Measurements from ENCODE around the gene MGAT5.

MGAT5 gene

GRCh38 chr2:134372141-134372540 is 118.3 kb downstream of the MGAT5 start:
- DNase-seq = no peak

- DNase-seq = no peak
Observed at GRCh38 chr2:134372611-134373131, 118.8 kb downstream of the MGAT5 start.

GRCh38 chr2:134375935-134376334 is 122.1 kb downstream of the MGAT5 start:
- no peak for DNase-seq

GRCh38 chr2:134377730-134378129 is 123.9 kb downstream of the MGAT5 start:
- no peak for DNase-seq

DNA sequence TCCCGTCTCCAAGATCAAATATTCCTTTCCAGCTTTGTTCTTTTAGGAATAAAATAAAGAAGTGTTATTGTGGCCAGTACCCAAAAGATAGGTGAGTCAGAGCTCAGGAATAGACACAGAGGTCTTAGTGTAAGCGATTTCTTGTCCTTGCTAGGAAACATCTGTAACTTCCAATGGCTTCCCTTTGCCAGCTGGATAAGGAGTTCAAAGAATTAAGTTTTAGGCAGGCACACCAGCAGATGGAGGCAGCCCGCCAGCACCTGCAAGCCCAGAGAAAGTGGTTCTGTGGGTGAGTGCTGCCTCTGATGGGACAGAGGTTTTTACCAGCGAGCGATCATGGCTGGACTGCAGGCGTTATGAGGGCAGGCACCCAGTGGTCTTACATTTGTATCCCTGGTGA is 125.4 kb downstream of the MGAT5 start:
- DNase-seq = no peak

DNA sequence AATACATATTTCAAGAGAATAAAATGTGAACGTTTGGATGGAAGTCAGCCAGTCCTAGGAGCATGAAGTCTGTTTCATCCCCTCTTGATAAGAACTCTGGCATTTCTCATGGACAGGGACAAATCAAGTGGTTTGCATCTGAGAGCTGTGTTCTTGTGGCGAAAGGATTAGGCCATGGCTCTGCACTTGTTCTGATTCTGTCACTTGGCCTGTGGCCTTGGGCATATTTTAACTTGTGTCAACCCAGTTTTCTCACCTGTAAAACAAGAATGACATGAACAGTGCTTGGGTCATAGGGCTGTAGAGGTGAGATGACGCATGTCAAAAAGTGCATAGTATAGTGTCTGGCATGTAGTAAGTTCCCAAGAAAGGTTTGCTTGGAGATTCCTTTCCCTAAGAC is 125.8 kb downstream of the MGAT5 start:
- DNase-seq = no peak

- DNase-seq = no peak
Observed at GRCh38 chr2:134381141-134381540, 127.3 kb downstream of the MGAT5 start.

- DNase-seq = no peak
Observed at GRCh38 chr2:134384131-134384530, 130.3 kb downstream of the MGAT5 start.

- no peak for DNase-seq
Observed at GRCh38 chr2:134385195-134385594, 131.3 kb downstream of the MGAT5 start.

DNA sequence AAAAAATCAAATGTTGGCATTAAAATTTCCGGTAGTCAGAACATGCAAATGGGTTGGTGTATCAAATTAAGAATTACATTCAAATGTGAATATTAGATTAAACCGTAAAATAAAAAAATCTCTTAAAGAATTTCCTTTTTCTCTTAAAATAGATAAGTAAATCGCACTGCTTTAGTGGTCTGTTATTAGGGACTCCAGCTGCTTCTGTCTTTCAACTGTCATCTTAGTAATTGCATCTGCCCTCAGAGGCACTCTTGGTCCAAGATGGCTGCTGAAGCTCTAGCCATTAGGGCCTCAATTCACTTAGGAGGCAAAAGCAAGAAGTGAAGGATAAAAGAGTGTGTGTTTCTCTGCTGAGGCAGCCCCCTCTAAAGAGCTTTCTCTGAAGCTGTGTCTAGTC is 132.4 kb downstream of the MGAT5 start:
- no peak for DNase-seq

GRCh38 chr2:134389381-134389780 is 135.5 kb downstream of the MGAT5 start:
- no peak for DNase-seq

DNA sequence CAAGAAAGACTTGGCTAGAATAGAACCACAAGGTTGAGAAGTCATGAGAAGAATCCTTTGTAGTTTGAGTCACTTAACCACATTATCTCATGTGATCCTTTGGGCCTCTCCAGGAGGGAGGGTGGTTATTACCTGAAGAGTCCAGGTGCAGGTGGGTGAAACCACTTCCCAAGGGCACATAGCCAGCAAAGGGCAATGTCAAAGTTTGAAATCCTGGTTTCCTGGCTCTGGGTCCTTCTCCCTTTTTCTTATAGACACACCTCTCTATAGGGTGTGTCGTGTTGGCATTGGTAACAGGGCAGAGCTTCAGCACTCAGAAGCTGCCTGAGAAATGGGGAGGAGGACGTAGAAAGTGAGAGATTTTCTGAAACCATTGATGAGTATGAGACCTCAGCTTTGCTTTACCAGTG is 137.9 kb downstream of the MGAT5 start:
- no peak for DNase-seq

DNA sequence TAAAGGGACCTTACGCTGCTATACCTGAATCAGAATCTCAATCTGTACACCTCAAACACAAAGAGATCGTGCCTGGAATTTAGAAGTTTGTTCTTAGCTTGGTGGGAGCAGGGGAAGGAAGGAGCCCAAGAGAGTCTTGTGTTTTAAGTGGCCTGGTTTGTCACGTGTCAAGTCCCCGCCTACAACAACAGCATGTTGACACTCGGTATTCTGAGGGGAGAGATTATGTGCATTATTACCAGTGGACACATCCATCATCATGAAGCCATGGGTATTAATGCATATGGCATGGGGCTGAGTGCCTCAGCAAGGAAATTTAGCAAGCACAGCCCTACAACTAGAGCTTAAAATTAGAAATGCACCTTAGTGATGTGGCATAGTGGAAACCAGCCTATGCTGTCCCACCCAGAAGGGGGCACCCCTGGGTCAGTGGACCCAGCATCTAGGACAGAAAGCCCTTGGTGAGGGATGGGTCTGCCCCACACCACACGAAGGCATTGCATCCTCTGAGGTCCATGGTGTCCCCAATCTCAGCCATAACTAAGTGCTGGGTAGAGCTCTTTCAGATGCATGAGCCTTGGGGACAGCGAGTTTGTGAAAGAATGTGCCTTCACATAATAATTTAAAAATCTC is 138.7 kb downstream of the MGAT5 start:
- DNase-seq = no peak

GRCh38 chr2:134393075-134393461 is 139.2 kb downstream of the MGAT5 start:
- no peak for DNase-seq

DNA sequence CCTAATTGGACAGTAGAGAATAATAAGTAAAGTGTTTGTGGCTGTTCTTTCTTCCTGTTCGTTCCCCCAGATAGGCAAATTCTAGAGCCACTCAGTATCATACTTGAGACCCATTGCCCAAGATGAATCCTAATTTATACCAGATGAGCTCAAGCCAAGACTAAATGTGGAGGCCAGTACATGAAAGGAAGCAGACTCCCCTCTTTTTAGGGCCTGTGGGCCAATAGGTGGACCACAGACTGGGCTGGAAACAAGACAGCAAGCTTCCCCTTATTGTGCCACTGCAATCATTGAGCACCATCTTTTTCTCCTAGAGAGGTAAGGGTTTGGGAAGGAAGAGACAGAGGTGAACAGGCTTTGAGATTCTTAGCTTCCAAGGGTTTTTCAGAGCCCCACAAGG is 141.9 kb downstream of the MGAT5 start:
- DNase-seq = no peak

DNA sequence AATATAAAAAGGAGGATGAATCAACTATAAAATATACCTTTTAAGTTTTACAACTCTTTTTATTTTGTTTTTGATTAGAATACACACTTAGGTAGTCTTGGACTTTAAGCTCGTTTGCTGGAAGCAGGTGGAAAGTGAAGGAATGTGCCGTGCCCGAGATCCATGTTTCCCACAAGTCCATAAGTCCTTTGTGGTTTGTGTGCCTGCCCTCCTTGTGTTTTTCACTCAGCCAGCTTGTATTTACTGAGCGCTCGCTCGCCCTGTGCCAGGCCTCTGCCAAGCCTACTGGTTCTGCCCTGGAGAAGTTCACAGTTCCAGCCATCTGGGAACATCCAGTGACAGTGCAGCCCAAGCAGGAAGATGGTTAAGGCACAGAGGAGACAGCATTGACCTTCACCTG is 142.6 kb downstream of the MGAT5 start:
- no peak for DNase-seq

GRCh38 chr2:134397146-134397896 is 143.4 kb downstream of the MGAT5 start:
- no peak for DNase-seq

DNA sequence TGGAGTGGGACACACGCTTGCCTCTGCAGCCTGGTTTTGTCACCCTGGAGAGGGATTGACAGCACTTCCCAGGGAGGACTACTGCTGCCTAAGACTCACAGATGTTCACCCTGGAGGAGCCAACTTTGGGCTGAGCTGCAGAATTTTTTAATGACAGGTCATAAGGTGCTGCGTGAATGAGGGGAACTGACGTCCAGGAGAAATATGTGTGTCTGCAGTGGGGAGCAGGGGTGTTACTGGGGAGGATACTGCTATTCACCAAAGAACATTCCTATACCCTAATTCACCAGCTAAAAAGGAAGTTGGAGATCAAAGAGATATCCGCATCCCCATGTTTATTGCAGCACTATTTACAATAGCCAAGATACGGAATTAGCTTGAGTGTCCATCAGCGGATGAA is 144.4 kb downstream of the MGAT5 start:
- no peak for DNase-seq

GRCh38 chr2:134399096-134399495 is 145.2 kb downstream of the MGAT5 start:
- no peak for DNase-seq

DNA sequence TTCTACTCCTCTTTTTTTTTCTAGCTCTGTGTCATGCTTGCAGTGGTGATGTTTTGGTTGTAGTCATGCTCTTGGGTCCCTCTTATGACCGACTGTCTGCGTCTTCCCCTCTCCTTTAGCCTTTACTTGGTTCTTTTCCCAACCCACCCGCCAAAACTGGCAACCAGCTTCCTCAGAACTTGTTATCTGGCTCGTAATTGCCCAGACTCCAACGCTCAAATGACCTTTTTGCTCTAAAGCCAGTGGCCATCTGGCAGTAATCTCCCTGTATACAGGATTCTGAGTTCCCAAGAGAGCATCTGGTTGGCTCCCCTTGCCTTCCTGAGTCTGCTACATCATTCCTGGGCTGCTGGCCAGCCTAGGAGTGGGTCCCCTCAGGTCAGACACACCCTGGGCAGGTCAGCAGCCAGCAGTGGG is 147.2 kb downstream of the MGAT5 start:
- no peak for DNase-seq

GRCh38 chr2:134401789-134402188 is 147.9 kb downstream of the MGAT5 start:
- no peak for DNase-seq

- no peak for DNase-seq
Observed at GRCh38 chr2:134402410-134402809, 148.5 kb downstream of the MGAT5 start.

GRCh38 chr2:134405611-134406081 is 151.8 kb downstream of the MGAT5 start:
- DNase-seq = no peak

- no peak for DNase-seq
Observed at GRCh38 chr2:134406311-134406710, 152.4 kb downstream of the MGAT5 start.

Data from stimulated activated naive CD4-positive, alpha-beta T cell treated with Interleukin-2 at 50 U/mL for 16 hours (primary cell).